HFF-Myc (cell line): ENCODE data around the gene NEK7.

Experiments
- DNase-seq: peaks from one replicate; pipeline ENCODE4 v3.0.0-alpha.2; 2011; ENCODE audit warnings: low read depth; ENCODE audit errors: extremely low read depth
- H3K4me3 ChIP-seq: replicated peaks from 2 replicates; pipeline ENCODE4 v1.5.1; 2011; ENCODE audit warnings: low read depth, mild to moderate bottlenecking, control low read depth, low read length
- TF ChIP-seq, protein P1 (sequence below): IDR thresholded peaks from 2 replicates; pipeline ENCODE4 v1.5.1; 2012; ENCODE audit warnings: mild to moderate bottlenecking, low read depth, low read length, control low read depth; ENCODE audit errors: missing control alignments

The NEK7 gene

DNA sequence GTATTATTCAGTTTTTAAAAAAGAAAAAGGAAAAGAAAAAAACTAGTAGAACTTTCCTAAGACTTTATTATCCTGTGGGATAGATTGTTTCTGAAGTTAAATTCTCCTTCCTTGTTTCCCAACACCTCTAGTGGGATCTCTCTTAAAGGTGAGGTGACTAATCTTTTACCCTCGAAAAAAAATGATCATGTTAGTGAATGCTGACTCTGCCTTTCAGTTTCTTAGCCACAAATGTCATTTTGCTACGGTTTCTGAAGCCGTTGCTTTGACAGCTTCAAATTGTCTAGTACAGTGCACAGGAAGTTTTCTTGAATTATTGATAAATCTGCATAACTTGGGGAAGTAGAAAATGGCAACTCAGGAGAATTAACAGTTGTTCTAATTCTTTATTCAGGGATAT, 13.0 kb upstream of the NEK7 start:
- H3K4me3 ChIP-seq = no peak overlapping the region
- no peak for DNase-seq
- TF ChIP-seq, protein P1, sequence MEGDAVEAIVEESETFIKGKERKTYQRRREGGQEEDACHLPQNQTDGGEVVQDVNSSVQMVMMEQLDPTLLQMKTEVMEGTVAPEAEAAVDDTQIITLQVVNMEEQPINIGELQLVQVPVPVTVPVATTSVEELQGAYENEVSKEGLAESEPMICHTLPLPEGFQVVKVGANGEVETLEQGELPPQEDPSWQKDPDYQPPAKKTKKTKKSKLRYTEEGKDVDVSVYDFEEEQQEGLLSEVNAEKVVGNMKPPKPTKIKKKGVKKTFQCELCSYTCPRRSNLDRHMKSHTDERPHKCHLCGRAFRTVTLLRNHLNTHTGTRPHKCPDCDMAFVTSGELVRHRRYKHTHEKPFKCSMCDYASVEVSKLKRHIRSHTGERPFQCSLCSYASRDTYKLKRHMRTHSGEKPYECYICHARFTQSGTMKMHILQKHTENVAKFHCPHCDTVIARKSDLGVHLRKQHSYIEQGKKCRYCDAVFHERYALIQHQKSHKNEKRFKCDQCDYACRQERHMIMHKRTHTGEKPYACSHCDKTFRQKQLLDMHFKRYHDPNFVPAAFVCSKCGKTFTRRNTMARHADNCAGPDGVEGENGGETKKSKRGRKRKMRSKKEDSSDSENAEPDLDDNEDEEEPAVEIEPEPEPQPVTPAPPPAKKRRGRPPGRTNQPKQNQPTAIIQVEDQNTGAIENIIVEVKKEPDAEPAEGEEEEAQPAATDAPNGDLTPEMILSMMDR = no peak

DNA sequence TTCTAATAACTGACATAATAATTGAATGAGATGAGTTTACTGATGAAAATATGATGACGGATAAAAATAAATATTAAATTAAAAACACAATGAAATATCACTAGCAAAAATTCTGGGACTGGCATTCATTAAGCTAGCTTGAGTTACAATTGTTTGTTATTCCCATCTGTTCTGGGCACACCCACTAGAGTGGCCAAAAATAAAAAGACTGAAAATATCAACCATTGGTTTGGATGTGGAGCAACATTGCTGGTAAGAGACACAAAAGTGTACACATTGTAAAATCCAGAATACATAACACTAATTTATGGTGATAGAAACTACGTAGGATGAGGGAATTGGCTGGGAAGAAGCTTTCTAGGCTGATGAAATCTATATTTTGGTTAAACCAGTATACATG, 9.6 kb upstream of the NEK7 start:
- DNase-seq = no peak
- no peak overlapping the region for H3K4me3 ChIP-seq
- TF ChIP-seq, protein P1 = no peak

DNA sequence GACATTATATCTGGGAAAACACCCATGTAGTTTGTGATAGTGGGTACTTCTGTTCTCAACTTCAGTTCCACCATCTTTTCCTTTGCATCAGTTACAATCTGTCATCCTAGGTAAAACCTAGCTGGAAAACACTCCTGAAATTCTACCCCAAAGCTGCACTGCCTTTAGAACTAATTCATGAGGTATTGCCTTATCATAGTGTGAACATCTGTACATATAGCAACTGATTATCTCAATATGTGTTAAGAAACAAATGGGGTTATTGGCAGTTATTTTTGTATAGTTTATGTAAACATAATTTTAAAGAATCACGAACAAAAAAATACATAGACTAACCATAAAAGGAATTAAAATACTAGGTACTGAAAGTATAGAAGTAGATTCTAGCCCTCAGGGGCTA, 6.4 kb upstream of the NEK7 start:
- H3K4me3 ChIP-seq = no peak overlapping the region
- no peak for DNase-seq
- TF ChIP-seq, protein P1 = no peak

DNA sequence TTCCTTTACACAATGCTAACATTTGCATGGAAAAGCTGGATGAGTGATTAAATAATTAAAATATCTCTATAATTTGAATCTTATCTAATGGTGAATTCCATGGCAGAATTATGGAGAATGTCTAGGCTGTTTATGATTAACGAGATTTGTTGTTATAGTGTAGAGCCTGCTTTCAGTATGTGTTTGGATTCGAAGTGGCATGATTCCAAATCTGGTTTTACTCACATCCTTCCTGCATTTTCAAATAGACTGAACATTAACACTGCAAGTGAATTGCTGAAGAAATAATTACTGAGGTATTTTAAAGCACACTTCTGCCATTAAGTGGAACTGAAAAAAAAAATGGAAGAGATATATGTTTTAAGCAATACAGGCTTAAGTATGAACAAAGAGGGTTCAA, 5.1 kb upstream of the NEK7 start:
- TF ChIP-seq, protein P1 = no peak
- no peak overlapping the region for H3K4me3 ChIP-seq
- no peak for DNase-seq

DNA sequence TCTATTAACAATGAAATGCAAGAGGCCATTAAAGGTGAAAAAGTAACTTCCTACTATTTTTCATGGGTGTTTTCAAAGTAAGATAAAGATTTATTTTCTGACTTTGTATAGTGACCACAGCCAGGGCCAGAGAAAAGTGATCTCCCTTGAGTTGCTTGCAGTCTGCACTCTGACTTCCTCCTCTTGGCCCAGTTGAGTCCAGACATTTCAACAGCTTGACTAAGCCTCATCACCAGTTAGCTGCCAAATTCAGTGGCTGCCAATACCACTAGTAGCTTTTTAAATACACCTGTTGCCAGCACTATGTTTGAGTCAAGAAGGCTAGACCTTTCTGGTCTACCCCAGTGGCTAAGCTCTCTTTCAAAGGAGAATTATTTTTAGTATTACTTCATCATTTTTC, 3.7 kb upstream of the NEK7 start:
- TF ChIP-seq, protein P1 = no peak
- no peak for DNase-seq
- H3K4me3 ChIP-seq = no peak overlapping the region

DNA sequence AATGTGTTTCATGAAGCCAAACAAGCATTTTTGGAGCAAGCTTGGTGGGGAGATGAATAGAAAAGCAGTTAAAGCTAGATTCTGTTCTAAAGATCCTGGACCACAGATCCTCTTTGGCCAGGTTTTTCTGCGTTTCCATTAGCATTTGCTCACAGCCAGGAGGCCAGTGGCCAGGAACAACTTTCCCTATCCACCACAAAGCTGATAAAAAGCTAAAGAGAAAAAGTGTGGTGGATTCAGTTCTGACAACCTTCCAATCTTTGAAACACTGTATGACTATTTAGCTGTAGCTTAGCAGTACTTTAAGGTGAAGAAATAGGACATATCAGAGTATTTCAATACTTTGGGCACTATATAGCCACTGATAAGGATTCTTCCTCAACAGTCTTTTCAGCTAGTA, 3.0 kb upstream of the NEK7 start:
- DNase-seq = no peak
- no peak overlapping the region for H3K4me3 ChIP-seq
- TF ChIP-seq, protein P1 = no peak

DNA sequence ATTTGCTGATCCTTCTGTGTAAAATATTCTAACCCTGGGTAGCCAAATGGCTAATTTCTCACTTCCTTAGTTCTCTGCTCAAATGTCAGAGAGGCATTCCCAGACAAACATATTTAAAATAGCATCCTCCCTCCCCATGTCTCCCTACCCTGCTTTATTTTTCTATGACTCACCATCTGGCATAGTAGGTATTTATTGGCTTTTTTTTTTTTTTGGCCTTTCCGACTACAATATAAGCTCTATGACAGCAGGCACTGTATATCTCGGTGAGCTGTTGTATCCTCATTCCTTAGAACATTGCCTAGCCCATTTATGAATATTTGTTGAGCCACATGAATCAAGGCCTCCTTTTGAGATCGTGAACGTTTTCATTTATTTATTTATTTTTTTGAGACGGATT, 1.5 kb upstream of the NEK7 start:
- TF ChIP-seq, protein P1 = no peak
- no peak for DNase-seq
- no peak overlapping the region for H3K4me3 ChIP-seq
